HG03045 (cell line): ENCODE data around the gene CYLD.

Source experiments
- ATAC-seq: cut with Tn5 transposase; IDR thresholded peaks from one replicate; pipeline ENCODE4 v1.9.1; 2021; ENCODE audit warnings: mild to moderate bottlenecking, moderate library complexity; ENCODE audit not compliant: unreplicated experiment

CYLD gene

DNA sequence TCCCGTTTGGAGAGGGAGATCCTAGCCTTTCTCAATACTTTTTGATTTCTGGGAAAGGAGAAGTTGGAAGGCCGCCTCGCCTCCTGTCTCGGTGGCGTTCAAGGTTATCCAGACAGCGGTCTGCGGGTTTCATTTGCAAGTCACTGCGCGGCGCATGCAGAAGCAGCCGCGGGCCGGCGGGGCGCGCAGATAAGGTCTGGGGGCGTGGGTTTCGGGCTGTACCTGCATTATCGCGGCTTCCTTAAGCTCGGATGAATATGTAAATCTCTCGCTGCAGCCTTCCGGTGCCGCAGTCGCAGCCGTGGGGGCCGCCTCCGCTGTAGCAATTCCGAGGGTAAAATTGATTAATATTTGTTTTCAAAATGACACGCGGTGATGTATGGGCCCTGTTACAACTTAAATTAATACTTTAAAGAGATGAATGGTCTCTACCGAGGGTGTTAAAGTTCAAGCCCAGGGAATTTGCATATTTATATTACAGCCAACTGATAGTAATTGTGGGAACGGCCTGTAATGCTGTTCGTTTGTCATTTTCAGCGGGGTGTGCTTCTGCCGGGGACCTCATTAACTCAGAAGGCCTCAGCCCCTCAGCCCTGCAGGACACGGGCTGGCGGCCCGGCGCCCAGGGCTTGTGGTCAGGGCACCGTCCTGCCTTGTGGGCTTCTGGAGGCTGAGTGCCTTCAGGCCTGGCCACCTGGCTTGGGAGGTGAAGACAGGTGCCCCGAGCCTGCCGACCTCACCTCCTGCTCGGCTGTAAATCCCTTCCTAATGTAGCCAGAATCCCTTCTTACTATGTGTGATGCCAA lies 99.4 kb downstream of the CYLD start:
- no peak for ATAC-seq

DNA sequence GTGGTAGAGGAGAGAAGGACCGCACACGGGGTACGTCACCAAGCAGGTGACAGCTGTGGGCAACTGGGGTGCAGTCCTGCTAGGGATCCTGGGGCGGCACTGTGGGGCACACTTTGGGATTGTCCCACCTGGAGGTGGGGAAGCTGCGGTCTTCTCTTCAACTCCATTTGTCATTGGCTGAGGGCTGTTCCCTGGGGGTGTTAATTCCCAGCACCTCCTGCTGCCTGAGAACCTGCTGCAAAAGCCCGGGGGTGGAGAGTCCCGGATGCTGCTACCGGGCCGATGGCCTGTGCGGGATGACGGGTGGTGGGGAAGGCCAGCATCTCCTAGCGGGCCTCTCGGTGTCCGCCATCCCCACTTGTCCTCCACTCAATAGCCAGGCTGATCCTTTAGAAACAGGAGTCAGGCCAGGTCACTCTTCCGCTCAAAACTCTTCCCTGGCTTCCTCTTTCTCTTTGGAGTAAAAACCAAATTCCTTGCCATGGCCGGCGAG lies 100.2 kb downstream of the CYLD start:
- no peak for ATAC-seq

DNA sequence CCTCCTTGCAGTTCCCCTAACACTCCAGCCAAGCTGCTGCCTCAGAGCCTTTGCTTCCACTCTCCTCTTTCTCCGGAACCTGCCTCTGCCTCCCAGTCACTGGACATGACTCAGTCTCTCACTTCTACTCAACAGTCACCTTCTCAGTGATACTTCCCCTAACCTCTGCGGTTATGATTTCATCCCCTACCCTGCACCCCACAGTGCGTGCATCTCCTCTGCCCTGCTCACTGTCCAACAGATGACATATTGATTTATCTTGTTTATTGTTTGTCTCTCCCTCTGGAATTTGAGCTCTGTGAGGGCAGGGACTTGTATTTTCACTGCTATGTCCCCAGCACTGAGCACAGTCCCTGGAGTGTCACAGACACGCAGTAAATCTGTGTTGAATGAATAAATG lies 100.7 kb downstream of the CYLD start:
- ATAC-seq, result no peak

DNA sequence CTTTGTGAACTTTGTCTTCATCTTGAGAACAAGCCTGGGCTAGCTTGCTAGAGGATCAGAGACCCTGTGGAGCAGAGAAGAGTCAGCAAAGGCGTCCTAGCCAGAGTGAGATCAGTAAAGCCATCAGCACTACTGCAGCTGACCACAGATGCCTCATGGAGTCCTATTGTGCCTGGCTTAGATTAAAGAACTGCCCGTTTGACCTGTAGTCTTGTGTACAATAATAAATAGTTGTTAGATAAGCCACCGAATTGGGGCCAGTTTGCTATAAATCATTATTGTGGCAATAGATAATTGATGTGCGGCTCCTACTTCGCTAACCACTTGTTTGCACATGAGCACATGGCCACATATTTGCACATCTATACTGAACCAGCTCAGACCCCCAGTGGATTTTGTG lies 103.0 kb downstream of the CYLD start:
- ATAC-seq, result no peak

GRCh38 chr16:50845296-50845695 lies 103.4 kb downstream of the CYLD start:
- ATAC-seq, result no peak

GRCh38 chr16:50846511-50846910 lies 104.6 kb downstream of the CYLD start:
- no peak for ATAC-seq

- no peak for ATAC-seq
Observed at GRCh38 chr16:50847166-50847565, 105.3 kb downstream of the CYLD start.

DNA sequence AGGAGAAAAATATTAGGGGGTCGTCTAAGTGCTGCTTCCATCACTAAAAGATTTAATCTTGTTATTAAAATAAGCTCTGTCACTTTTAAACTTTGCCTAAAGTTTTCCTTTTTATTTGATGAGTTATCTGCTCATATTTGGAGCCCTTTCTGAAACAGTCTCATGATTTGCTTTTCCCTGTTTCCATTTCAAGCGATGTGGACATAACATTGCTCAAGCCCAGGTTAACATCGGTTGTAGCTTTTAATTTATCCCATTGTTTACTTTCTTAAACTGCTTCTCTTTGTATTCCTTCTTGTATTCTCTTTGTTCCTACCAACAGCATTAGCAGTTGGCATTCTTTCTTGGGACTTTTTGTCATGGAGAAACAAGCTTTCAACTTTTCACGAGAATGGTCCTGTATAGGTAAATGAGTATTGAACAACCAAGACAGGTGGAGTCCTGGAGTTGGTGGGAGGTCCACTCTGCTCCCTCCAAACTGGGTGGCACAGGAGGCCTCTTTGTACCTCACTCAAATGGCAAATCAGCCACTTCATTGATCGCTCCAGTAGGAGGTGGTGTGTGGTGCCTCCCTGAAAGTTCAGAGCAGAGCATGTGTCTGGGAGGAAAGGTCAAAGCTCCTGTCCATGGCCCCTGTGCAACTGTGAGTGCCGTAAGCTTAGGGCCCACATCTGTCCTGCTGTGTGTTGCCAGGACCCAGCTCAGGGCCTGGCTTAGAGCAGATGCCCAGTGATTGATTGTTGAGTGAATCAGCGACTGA lies 107.0 kb downstream of the CYLD start:
- no peak for ATAC-seq
